ENCODE data around the gene GALNT14. TPM values are rescaled to one million over a fixed set of nuclear protein-coding genes. Genes with fewer than 3 reads are reported as not detected.

The GALNT14 gene
- total RNA-seq, 4 donors from 2014 or later = 0.15 to 0.62 (median 0.35) TPM; not detected in 1

GRCh38 chr2:31014516-31014915 is 123.7 kb downstream of the GALNT14 start:
- no peak for TF ChIP-seq POLR2AphosphoS5 (IDR thresholded peaks at IDR 0.05)
- TF ChIP-seq EP300 (IDR thresholded peaks at IDR 0.05) = no peak
- no peak for TF ChIP-seq POLR2A (IDR thresholded peaks at IDR 0.05)
- TF ChIP-seq CTCF (IDR thresholded peaks at IDR 0.05) = no peak
- no peak for ATAC-seq
- Histone ChIP-seq H3K9me3 (no peaks in the 10 kb centered on the region), H3K4me1 (no peaks in the 10 kb centered on the region), H3K27me3 (peaks cover 35% of the 10 kb centered on the region), H3K4me3 (no peak overlapping the region), H3K36me3 (no peaks in the 10 kb centered on the region), H3K27ac (no peak overlapping the region)
- 60% methylated on average over 1 of the region's 4 CpGs; no CpG with 5 or more reads in 1 of the 2 donors for WGBS, 2 donors (ENCODE audit: low coverage in 1 of 2)

GRCh38 chr2:31013301-31013700 is 124.9 kb downstream of the GALNT14 start:
- no peaks in the 10 kb centered on the region for H3K36me3 ChIP-seq
- H3K9me3 ChIP-seq = no peaks in the 10 kb centered on the region
- H3K4me3 ChIP-seq = no peak overlapping the region
- H3K27me3 ChIP-seq = peaks cover 35% of the 10 kb centered on the region
- TF ChIP-seq CTCF (IDR thresholded peaks at IDR 0.05) (no peak), EP300 (IDR thresholded peaks at IDR 0.05) (no peak), POLR2AphosphoS5 (IDR thresholded peaks at IDR 0.05) (no peak), POLR2A (IDR thresholded peaks at IDR 0.05) (no peak)
- 72% methylated on average over 6 of the region's 8 CpGs; no CpG with 5 or more reads in 1 of the 2 donors for WGBS, 2 donors (ENCODE audit: low coverage in 1 of 2)
- no peak for ATAC-seq
- no peak overlapping the region for H3K27ac ChIP-seq
- peaks cover 0 to 8% (median 0%) of the 10 kb centered on the region in 3 donors for H3K4me1 ChIP-seq

- Histone ChIP-seq H3K9me3 (no peaks in the 10 kb centered on the region), H3K27me3 (peaks cover 35% of the 10 kb centered on the region), H3K4me1 (peaks cover 0 to 9% (median 0%) of the 10 kb centered on the region in 3 donors), H3K36me3 (no peaks in the 10 kb centered on the region), H3K27ac (no peak overlapping the region), H3K4me3 (no peak overlapping the region)
- no peak for TF ChIP-seq POLR2A (IDR thresholded peaks at IDR 0.05)
- no peak for TF ChIP-seq CTCF (IDR thresholded peaks at IDR 0.05)
- no peak for TF ChIP-seq EP300 (IDR thresholded peaks at IDR 0.05)
- no peak for ATAC-seq
- WGBS, 2 donors (ENCODE audit: low coverage in 1 of 2) = 100% methylated on average over 1 of the region's 1 CpG; no CpG with 5 or more reads in 1 of the 2 donors
These were observed 125.8 kb downstream of the GALNT14 start for GRCh38 chr2:31012406-31012805.

GRCh38 chr2:31011587-31011986 is 126.7 kb downstream of the GALNT14 start:
- H3K27me3 ChIP-seq = peaks cover 42% of the 10 kb centered on the region
- H3K4me1 ChIP-seq = peaks cover 0 to 9% (median 0%) of the 10 kb centered on the region in 3 donors
- 55 to 100% methylated on average over 1 to 2 of the region's 6 CpGs for WGBS, 2 donors (ENCODE audit: low coverage in 1 of 2)
- H3K36me3 ChIP-seq = no peaks in the 10 kb centered on the region
- ATAC-seq = no peak
- no peak overlapping the region for H3K4me3 ChIP-seq
- H3K27ac ChIP-seq = no peak overlapping the region
- no peaks in the 10 kb centered on the region for H3K9me3 ChIP-seq
- TF ChIP-seq CTCF (IDR thresholded peaks at IDR 0.05) = no peak
- TF ChIP-seq POLR2A (IDR thresholded peaks at IDR 0.05) = no peak
- TF ChIP-seq POLR2AphosphoS5 (IDR thresholded peaks at IDR 0.05) = no peak
- TF ChIP-seq EP300 (IDR thresholded peaks at IDR 0.05) = no peak

- H3K36me3 ChIP-seq = no peaks in the 10 kb centered on the region
- H3K4me1 ChIP-seq = peaks cover 0 to 16% (median 0%) of the 10 kb centered on the region in 3 donors
- no peak for ATAC-seq
- no peaks in the 10 kb centered on the region for H3K9me3 ChIP-seq
- TF ChIP-seq EP300 (IDR thresholded peaks at IDR 0.05) = no peak
- TF ChIP-seq CTCF (IDR thresholded peaks at IDR 0.05) = no peak
- no peak for TF ChIP-seq POLR2AphosphoS5 (IDR thresholded peaks at IDR 0.05)
- no peak for TF ChIP-seq POLR2A (IDR thresholded peaks at IDR 0.05)
- H3K4me3 ChIP-seq = no peak overlapping the region
- H3K27ac ChIP-seq = no peak overlapping the region
- WGBS, 2 donors (ENCODE audit: low coverage in 1 of 2) = 10 to 11% methylated on average over 9 to 11 of the region's 12 CpGs
- H3K27me3 ChIP-seq = peaks cover 57% of the 10 kb centered on the region
These were observed 129.6 kb downstream of the GALNT14 start for GRCh38 chr2:31008561-31009114.

Measured in gastroesophageal sphincter (tissue), 4 donors.